ENCODE results near the gene PMPCA.

PMPCA gene

GRCh38 chr9:136460772-136461325 lies 50.4 kb downstream of the PMPCA start:
- no peak for DNase-seq

GRCh38 chr9:136462664-136463063 lies 52.2 kb downstream of the PMPCA start:
- no peak for DNase-seq

- no peak for DNase-seq
Observed at GRCh38 chr9:136463578-136463977, 53.1 kb downstream of the PMPCA start.

- no peak for DNase-seq
Observed at GRCh38 chr9:136464241-136464640, 53.8 kb downstream of the PMPCA start.

GRCh38 chr9:136465500-136466154 lies 55.2 kb downstream of the PMPCA start:
- DNase-seq, result no peak

- DNase-seq, result no peak
Observed at GRCh38 chr9:136466155-136466541, 55.7 kb downstream of the PMPCA start.

DNA sequence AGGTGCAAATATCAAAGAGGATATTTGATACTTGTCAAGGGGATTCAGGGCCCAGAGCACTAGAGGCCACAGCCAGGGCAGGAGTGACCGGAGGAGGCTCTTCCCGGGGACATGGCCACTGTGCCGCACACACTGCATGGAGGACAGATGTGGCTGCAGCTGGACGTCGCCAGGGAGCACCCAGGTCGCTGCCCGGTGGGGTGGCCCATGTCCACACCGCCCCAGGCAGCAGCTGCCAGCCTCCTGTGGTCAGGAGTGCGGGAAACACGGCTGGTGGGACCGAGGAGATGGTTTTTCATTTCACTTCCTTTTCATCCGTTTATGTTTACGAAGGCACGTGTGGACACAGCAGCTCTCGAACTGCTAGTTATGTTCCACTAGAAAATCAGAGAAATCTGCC lies 57.3 kb downstream of the PMPCA start:
- no peak for DNase-seq

GRCh38 chr9:136470356-136470755 lies 59.9 kb downstream of the PMPCA start:
- no peak for DNase-seq

DNA sequence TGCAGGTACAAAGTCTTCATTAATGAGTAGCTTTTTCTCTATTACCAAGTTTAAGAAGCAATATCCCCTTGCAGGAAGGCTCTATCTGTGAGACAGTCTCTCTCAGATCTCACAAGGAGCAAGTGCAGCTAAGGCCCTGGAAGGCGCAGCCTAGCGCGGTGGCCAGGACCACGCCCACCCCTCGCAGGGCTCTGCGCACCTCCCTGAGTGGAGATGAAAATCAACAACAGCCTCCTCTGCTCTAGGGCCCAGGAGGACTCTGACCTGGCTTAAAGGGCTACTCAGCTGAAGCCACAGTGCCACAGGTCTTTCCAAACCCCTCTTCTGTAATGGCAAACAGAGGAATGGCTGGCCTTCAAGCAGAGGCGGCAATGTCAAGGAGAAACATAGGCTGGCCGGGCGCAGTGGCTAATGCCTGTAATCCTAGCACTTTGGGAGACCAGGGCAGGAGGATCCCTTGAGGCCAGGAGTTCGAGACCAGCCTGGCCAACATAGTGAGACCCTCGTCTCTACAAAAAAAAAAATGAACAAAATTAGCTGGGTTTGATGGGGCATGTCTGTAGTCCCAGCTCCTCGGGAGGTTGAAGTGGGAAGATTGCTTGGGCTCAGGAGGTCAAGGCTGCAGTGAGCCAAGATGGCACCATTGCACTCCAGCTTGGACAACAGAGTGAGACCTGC lies 60.5 kb downstream of the PMPCA start:
- no peak for DNase-seq

DNA sequence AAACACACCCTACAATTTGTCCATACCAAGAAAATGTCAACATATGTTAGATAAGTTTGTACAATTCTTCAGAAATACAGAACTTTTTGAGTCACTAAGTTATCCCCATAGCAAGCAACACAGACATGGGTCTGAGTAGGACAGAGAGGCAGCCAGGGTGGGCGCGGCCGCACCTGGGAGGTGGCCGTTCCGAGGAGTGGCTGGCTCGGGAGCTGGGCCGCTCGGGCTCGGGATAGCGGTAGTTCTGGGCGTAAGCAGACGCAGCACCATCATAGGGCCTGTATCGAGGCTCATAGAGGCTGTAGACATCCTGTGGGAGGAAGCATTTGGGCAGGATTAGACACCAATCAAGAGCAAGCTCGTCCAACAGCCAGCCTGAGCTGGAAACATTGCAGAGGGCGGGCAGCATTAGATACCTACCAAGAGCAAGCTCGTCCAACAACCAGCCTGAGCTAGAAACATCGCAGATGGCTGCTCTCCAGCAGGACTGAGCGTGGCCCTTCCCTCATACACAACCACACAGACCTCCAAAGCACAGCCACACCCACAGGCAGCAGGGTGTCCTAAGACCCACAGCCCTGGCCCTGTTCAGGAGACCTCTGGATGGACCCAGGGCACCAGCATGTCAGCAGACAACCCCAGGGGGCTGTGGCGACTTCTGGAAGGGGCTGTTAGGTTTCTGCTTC lies 61.5 kb downstream of the PMPCA start:
- DNase-seq, result no peak

DNA sequence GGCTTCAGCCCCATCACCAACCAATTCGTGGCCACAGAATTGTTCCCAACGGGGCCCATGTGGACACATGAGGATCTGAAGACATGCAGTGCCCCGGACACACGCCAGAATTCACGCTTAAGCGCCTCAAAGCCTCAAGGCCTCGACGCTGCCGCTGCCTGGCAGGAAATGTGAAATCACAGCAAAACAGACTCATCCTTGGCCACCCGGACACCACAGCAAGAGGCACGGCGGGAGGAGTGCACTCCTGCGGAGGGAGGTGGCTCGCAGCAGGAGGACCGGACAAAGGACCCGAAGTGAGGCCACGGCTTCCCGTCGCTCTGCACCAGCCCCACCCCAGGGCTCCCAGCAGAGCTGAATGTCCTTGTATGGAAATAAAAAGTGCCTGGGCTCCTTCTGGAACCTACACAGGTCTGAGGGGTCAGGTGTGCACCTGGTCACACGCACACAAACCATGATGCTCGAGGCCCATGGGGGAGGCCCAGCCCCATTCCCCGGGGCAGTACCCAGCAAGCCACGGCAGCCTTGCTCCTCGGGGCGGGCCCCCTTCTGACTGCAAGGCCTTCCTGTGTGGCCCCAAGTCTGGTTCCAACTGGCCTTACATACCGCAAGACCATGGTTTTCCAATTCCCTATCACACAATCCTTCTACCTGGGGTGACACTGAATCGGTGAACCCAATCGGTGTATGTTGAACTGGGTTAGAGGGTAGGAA lies 62.3 kb downstream of the PMPCA start:
- no peak for DNase-seq

DNA sequence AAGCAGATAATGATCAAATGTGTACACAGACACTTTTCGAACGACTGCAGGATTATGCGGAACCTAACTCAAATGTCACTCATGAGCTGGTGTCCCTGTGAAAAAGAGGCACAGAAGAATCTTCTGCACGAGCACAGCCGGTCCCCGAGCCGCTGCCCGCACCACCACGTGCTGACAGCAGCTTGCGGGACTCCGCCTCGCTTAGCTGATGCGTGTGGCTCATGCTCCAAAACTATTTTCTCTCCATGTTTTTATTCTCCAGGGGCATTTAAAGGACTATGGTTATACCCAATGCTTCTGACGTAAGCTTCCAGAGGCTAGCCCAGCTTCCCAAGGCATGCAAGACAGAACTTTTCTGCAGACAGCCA lies 62.9 kb downstream of the PMPCA start:
- no peak for DNase-seq
